ENCODE results near the gene KIAA1755. TPM values are rescaled to one million over a fixed set of nuclear protein-coding genes. Genes with fewer than 3 reads are reported as not detected.

KIAA1755 gene
- total RNA-seq, 8 experiments from 2014 or later: 0.05 to 73.6 (median 1.2) TPM

GRCh38 chr20:38241201-38241600, 19.3 kb downstream of the KIAA1755 start:
- Histone ChIP-seq H3K4me3 (no peak overlapping the region), H3K4me1 (replicated peaks in 1 of 2) (no peaks in the 10 kb centered on the region), H3K27ac (no peak overlapping the region)
- in situ Hi-C loops (cut with MboI; ENCODE audit: low pct_unique_long_range_greater_than_20kb in 2 of 9, low sequenced_read_pairs in 9 of 9, unreplicated experiment in 9 of 9): loop anchor here in 1 of 9 experiments (25.0 kb wide), 1 partner anchor 171 kb away; no protein-coding TSS in a partner anchor
- WGBS, 10 experiments: 17 to 100% (median 79%) methylated on average over 1 to 2 of the region's 3 CpGs; no CpG with 5 or more reads in 6 of the 10 experiments
- ATAC-seq (replicated peaks in 6 of 8): no peak

DNA sequence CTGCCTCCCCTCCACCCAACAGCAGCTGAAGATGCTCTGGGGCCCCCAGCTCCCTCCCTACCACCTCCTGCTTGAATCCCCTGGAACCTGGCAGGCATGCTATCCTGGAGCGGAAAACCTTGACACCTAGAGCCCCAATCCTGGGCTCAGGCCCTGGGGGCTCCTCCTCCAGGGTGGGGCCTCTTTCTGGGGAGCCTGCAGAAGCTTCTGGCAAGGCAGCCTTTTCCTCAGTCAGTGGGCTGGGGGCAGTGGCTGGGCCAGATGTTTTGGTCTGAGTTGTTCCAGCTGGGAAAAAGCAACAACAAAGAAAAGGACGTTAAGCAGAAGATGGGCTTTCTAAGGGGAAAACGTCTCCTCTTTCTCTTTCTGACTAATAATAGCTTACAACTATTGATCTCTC, 21.1 kb downstream of the KIAA1755 start:
- WGBS, 10 experiments: 0 to 20% (median 10%) methylated on average over 1 to 2 of the region's 3 CpGs; no CpG with 5 or more reads in 6 of the 10 experiments
- no peak overlapping the region for H3K4me3 ChIP-seq
- no peaks in the 10 kb centered on the region for H3K4me1 ChIP-seq (replicated peaks in 1 of 2)
- in situ Hi-C loops (cut with MboI; ENCODE audit: low pct_unique_long_range_greater_than_20kb in 2 of 9, low sequenced_read_pairs in 9 of 9, unreplicated experiment in 9 of 9): loop anchor here in 1 of 9 experiments (10.0 to 25.0 kb wide), 2 partner anchors 85 to 173 kb away; no protein-coding TSS in a partner anchor
- ATAC-seq (replicated peaks in 6 of 8): no peak
- no peak overlapping the region for H3K27ac ChIP-seq

DNA sequence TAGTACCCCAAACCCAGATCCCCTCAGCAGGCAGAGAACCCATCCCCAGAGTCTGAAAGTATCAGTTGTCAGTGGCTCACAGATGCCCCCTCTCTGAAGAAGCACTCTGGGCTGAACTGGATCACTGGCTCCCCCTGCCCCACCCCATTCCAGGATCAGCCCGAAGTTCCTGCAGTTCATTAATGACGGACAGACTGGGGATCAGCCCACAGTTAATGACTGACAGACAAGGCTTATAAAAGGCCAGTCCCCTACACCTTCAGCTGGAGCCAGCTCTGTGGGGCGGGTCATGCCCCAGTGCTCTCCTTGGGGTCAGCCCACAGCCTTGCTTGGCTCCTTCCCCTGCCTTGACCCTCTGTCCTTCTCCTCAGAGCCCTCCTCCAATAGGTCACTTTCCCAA, 21.7 kb downstream of the KIAA1755 start:
- no peak overlapping the region for H3K4me3 ChIP-seq
- H3K27ac ChIP-seq: no peak overlapping the region
- WGBS, 10 experiments: 20 to 80% (median 41%) methylated on average over 1 to 3 of the region's 3 CpGs; no CpG with 5 or more reads in 6 of the 10 experiments
- H3K4me1 ChIP-seq (replicated peaks in 1 of 2): no peaks in the 10 kb centered on the region
- in situ Hi-C loops (cut with MboI; ENCODE audit: low pct_unique_long_range_greater_than_20kb in 2 of 9, low sequenced_read_pairs in 9 of 9, unreplicated experiment in 9 of 9): loop anchor here in 1 of 9 experiments (10.0 to 25.0 kb wide), 2 partner anchors 86 to 173 kb away; no protein-coding TSS in a partner anchor
- ATAC-seq (replicated peaks in 6 of 8): no peak

DNA sequence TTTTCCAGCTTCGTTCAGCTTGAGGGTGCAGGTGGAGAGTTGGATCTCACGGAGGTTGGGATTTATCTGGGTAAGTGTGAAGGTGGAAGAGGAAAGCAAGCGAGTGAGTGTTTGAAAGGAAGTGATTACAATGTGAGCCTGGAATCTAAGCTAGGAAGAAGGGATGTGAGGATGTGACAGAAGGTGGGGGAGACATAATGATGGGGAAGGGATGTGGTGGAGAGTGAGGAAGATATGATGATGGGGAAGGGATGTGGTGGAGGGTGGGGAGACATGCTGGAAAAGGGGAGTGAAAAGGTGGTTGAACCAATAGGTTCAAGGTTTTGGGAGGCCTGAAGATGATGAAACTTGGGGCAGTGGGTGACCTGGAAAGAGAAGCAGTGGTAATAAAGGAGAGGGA, 23.2 kb downstream of the KIAA1755 start:
- 15 to 100% (median 85%) methylated on average over 2 to 3 of the region's 3 CpGs; no CpG with 5 or more reads in 3 of the 10 experiments for WGBS, 10 experiments
- no peak for ATAC-seq (replicated peaks in 6 of 8)
- no peak overlapping the region for H3K27ac ChIP-seq
- in situ Hi-C loops (cut with MboI; ENCODE audit: low pct_unique_long_range_greater_than_20kb in 2 of 9, low sequenced_read_pairs in 9 of 9, unreplicated experiment in 9 of 9): loop anchor here in 1 of 9 experiments (10.0 to 25.0 kb wide), 2 partner anchors 87 to 175 kb away; no protein-coding TSS in a partner anchor
- H3K4me1 ChIP-seq (replicated peaks in 1 of 2): no peaks in the 10 kb centered on the region
- H3K4me3 ChIP-seq: no peak overlapping the region

DNA sequence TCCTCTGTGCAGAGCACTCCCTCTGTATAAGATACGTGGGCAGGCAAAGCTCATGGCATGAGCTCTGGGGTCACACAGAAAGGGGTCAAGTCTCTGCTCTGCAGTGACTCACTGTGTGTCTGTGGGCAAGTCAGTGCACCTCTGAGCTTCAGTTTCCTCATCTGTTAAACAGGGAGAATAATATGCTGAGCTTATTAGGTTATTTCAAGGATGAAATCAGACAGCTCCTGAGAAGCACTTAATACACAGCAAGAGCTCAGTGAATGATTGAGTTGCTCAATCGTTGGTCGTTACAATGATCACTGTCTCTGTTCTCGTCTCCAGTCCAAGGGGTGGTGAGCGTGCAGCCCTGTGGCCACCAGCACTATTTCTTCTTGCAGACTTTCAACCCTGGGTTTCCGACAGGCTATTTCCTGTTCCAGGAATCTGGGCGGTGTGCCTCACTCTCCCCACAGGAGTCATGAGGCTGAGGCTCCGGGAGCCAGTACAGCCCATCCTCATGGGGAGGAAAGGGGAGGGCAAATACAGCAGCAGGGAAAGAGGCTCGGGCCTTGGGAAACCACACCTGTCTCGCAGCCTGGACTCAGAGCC, 28.9 kb downstream of the KIAA1755 start:
- Histone ChIP-seq H3K4me3 (no peak overlapping the region), H3K4me1 (replicated peaks in 1 of 2) (no peaks in the 10 kb centered on the region), H3K27ac (no peak overlapping the region)
- in situ Hi-C loops (cut with MboI; ENCODE audit: low pct_unique_long_range_greater_than_20kb in 2 of 9, low sequenced_read_pairs in 9 of 9, unreplicated experiment in 9 of 9): loop anchor here in 1 of 9 experiments (10.0 to 25.0 kb wide), 2 partner anchors 93 to 181 kb away; no protein-coding TSS in a partner anchor
- 0 to 100% (median 80%) methylated on average over 1 to 9 of the region's 10 CpGs for WGBS, 10 experiments
- ATAC-seq (replicated peaks in 6 of 8): peak in 2 of 8 experiments; percentile 71 to 73

DNA sequence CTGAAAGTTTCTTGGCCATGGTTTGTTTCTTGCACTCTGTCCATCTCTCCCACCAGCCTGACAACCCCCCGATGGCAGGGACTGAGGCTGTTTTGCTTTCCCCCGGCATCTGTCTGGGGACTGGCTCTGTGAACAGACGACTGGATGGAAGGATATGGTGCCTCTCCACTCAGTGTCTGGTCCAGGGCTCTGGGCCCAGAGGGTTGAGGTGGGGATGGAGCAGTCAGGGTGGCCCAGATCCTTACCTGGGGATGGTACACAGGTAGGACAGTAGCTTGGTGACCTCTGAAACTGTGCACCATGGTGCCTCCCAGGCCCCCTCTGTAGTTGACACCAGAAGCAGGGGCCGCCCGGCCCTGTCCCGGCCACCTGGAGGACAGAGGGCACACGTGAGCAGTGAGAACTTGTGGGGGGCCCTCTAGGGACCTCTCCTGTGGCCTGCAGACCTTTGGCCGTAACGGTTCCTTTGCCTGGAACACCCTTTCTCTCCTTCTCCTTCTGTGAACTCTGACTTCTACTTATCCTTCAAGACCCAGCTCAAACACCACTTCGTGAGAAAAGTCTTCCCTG, 29.5 kb downstream of the KIAA1755 start:
- in situ Hi-C loops (cut with MboI; ENCODE audit: low pct_unique_long_range_greater_than_20kb in 2 of 9, low sequenced_read_pairs in 9 of 9, unreplicated experiment in 9 of 9): loop anchor here in 1 of 9 experiments (10.0 to 25.0 kb wide), 2 partner anchors 94 to 181 kb away; no protein-coding TSS in a partner anchor
- Histone ChIP-seq H3K4me3 (no peak overlapping the region), H3K27ac (no peak overlapping the region), H3K4me1 (replicated peaks in 1 of 2) (no peaks in the 10 kb centered on the region)
- WGBS, 10 experiments: 0 to 95% (median 52%) methylated on average over 1 to 3 of the region's 10 CpGs; no CpG with 5 or more reads in 4 of the 10 experiments
- no peak for ATAC-seq (replicated peaks in 6 of 8)

DNA sequence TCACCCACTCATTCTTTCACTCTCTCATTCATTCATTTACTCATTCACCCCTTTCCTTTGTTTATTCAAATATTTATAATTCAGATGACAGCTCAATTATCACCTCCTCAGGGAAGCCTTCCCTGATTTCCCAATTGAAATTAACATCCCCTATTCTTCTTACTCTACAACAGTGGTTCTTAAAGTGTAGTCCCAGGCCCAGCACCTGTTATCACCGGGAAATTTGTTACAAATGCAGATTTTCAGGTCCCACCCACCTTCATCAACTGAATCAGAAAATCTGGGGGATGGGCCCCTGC, 30.3 kb downstream of the KIAA1755 start:
- Histone ChIP-seq H3K27ac (no peak overlapping the region), H3K4me3 (no peak overlapping the region), H3K4me1 (replicated peaks in 1 of 2) (no peaks in the 10 kb centered on the region)
- in situ Hi-C loops (cut with MboI; ENCODE audit: low pct_unique_long_range_greater_than_20kb in 2 of 9, low sequenced_read_pairs in 9 of 9, unreplicated experiment in 9 of 9): loop anchor here in 1 of 9 experiments (10.0 to 25.0 kb wide), 2 partner anchors 95 to 182 kb away; no protein-coding TSS in a partner anchor
- ATAC-seq (replicated peaks in 6 of 8): no peak
- 0 to 83% (median 56%) methylated on average over 1 of the region's 1 CpG; no CpG with 5 or more reads in 5 of the 10 experiments for WGBS, 10 experiments

DNA sequence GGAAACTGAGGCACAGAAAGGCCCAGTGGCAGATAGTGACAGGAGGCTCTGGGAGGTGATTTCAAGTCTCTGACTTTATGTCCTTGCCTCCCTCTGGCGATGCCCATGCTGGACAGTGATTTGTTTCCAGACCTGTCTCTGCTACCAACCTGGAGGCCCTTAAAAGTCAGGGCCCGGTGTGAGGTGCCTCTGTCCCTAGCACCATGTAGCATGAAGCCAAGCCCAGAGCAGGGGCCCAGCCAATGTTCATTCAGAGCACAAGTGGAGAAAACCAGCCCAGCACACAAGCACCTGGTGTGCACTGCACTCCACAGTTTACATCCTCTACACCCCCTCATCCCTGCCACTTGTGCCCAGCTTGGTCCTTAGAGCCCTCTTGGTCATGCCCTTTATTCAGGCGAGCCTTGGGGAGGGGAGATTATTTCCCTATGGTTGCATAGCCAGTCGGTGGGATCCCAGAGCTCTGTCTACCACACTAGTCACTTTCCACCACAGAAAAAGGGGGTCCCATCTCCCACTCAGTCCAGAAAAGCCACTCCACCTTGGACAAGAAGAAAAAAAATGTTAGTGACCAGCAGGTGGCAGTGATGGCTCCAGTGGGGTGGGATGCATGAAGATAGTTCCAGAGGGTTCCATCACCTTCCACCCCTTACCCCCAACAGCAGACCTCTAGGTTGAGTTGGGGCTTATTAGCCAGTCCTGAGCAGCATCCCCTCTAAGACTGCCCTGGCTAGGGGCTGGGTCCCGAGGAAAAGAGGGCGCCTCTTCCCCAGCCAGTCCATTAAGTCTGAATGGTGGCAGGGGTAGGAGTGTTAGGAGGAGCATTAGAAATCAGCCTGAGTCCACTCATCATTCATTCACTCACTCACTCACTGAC, 30.9 kb downstream of the KIAA1755 start:
- peak in 1 of 8 experiments; percentile 63 for ATAC-seq (replicated peaks in 6 of 8)
- 60 to 100% (median 68%) methylated on average over 1 to 5 of the region's 6 CpGs; no CpG with 5 or more reads in 3 of the 10 experiments for WGBS, 10 experiments
- in situ Hi-C loops (cut with MboI; ENCODE audit: low pct_unique_long_range_greater_than_20kb in 2 of 9, low sequenced_read_pairs in 9 of 9, unreplicated experiment in 9 of 9): loop anchor here in 1 of 9 experiments (10.0 to 25.0 kb wide), 2 partner anchors 95 to 183 kb away; no protein-coding TSS in a partner anchor
- Histone ChIP-seq H3K4me3 (no peak overlapping the region), H3K4me1 (replicated peaks in 1 of 2) (no peaks in the 10 kb centered on the region), H3K27ac (no peak overlapping the region)

DNA sequence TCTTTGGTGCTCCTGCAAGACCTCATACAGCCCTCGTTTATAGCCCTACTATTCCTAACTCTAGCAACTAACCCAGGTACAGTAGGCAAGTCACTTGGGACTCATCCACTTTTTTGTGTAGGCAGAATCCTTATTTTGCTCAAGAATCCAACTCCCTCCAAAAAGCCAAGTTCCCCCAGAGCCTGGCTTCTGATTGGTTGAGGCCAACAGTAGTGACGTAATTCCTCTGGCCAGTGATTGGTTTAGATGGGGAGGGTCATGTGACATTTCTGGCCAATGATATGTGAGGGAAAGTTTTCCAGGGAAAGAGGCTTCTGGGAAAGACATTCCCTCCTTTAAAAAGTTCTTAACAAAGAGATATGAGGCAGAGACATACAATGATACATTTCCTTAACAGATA, 32.1 kb downstream of the KIAA1755 start:
- no peak for ATAC-seq (replicated peaks in 6 of 8)
- Histone ChIP-seq H3K4me1 (replicated peaks in 1 of 2) (no peaks in the 10 kb centered on the region), H3K27ac (no peak overlapping the region), H3K4me3 (no peak overlapping the region)
- 0 to 100% (median 53%) methylated on average over 1 to 2 of the region's 2 CpGs; no CpG with 5 or more reads in 3 of the 10 experiments for WGBS, 10 experiments
- in situ Hi-C loops (cut with MboI; ENCODE audit: low pct_unique_long_range_greater_than_20kb in 2 of 9, low sequenced_read_pairs in 9 of 9, unreplicated experiment in 9 of 9): loop anchor here in 1 of 9 experiments (25.0 kb wide), 1 partner anchor 184 kb away; no protein-coding TSS in a partner anchor

DNA sequence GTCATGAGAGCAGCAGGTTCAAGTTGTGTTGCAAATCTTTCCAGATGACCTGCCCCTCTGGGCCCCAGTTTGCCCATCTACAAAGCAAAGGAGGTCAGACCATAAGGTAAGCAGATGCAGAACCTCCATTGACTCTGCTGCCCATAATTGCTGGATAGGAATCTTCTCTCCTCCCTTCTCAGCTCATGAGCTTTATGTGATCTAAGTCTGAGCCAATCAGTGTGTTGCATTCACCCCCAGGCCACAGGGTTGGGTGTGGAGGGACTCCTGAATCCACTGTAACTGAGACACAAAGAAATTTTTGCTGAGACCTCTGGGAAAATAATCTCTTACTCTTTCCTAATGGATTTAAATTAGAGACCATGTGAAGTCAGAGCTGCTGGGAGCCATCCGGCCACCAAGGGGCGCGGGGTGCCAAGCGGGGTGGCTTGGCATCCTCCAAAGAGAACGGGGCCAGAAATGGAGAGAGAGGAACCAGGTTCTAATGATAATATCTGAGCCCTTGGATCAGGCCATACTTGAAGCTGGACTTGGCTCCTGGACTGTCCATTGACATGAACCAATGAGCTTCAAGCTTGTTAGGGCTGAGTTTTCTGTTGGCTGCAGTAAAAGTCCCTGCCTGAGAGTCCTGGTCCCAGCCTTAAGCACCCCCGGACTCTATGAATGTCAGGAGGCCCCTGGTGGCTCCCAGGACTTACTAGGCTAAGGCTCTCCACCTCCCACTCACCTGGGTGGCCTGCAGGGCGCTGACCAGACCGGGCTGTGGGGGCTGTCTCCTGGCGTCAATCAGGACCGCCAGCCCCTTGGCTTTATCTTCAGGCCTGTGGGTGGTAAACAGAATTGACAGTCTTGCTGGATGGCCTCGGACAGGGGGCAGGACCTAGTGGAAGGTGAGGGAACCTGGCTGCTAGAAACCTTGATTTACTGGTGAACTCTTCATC, 32.8 kb downstream of the KIAA1755 start:
- 67 to 98% (median 81%) methylated on average over 2 to 7 of the region's 11 CpGs; no CpG with 5 or more reads in 5 of the 10 experiments for WGBS, 10 experiments
- in situ Hi-C loops (cut with MboI; ENCODE audit: low pct_unique_long_range_greater_than_20kb in 2 of 9, low sequenced_read_pairs in 9 of 9, unreplicated experiment in 9 of 9): loop anchor here in 1 of 9 experiments (25.0 kb wide), 1 partner anchor 185 kb away; no protein-coding TSS in a partner anchor

DNA sequence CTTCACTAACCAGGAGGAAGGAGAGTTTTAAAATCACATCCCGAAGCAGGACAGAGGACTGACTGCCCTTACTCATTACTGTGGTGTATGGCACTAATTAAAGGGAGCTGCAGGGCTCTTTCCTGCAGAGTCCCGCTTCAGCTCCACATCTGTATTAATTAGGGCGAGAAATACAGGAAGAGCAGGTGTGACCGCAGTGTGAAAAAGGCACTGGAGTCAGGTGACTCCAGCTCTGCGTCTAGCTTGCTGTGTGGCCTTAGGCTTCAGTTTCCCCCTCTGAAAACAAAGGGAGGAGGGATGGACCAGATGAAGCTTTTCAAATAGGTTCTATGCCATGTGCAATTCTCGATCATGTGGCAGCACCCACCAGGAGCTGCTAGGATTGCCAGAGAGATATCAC, 34.0 kb downstream of the KIAA1755 start:
- Histone ChIP-seq H3K4me1 (replicated peaks in 1 of 2) (no peaks in the 10 kb centered on the region), H3K4me3 (no peak overlapping the region), H3K27ac (no peak overlapping the region)
- in situ Hi-C loops (cut with MboI; ENCODE audit: low pct_unique_long_range_greater_than_20kb in 2 of 9, low sequenced_read_pairs in 9 of 9, unreplicated experiment in 9 of 9): loop anchor here in 1 of 9 experiments (25.0 kb wide), 1 partner anchor 186 kb away; no protein-coding TSS in a partner anchor
- no peak for ATAC-seq (replicated peaks in 6 of 8)
- WGBS, 10 experiments: 22 to 100% (median 78%) methylated on average over 1 to 6 of the region's 6 CpGs; no CpG with 5 or more reads in 1 of the 10 experiments

More for the DNA sequence above, 32.8 kb downstream of the KIAA1755 start:
- no peaks in the 10 kb centered on the region for H3K4me1 ChIP-seq (replicated peaks in 1 of 2)
- no peak overlapping the region for H3K27ac ChIP-seq
- no peak overlapping the region for H3K4me3 ChIP-seq
- peak in 3 of 8 experiments; percentile 36 to 65 (median 58) for ATAC-seq (replicated peaks in 6 of 8)
